ENCODE data around the gene F13A1. TPM values are rescaled to one million over a fixed set of nuclear protein-coding genes. Genes with fewer than 3 reads are reported as not detected.

F13A1 gene
- total and polyA plus RNA-seq, 12 donors = 10.5 to 481 (median 157) TPM

DNA sequence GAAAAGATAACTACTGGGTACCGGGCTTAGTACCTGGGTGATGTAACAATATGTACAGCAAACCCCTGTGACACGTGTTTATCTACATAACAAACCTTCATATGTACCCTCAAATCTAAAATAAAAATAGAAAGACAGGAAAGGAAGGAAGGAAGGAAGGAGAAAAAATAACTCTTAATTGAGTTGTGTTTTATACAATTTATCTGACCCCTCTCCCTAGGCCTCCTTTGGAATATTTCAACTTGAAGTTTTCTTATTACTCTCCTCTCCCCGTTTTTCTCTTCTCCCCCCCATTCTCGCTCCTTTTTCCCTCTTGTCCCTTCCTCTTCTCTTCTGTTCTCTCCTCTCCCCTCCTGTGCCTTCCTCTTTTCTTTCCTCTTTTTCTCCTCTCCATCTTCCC lies 156.1 kb downstream of the F13A1 start:
- DNase-seq = no peak
- Histone ChIP-seq H3K27ac (no peak overlapping the region), H3K4me1 (replicated peaks in 1 of 2) (no peaks in the 10 kb centered on the region), H3K27me3 (no peaks in the 10 kb centered on the region), H3K36me3 (replicated peaks in 1 of 2) (peaks cover 0 to 8% of the 10 kb centered on the region in 2 donors), H3K4me3 (no peak overlapping the region), H3K9me3 (replicated peaks in 1 of 3) (no peaks in the 10 kb centered on the region)
- TF ChIP-seq POLR2A (IDR thresholded peaks at IDR 0.05) = no peak
- TF ChIP-seq, protein P1, sequence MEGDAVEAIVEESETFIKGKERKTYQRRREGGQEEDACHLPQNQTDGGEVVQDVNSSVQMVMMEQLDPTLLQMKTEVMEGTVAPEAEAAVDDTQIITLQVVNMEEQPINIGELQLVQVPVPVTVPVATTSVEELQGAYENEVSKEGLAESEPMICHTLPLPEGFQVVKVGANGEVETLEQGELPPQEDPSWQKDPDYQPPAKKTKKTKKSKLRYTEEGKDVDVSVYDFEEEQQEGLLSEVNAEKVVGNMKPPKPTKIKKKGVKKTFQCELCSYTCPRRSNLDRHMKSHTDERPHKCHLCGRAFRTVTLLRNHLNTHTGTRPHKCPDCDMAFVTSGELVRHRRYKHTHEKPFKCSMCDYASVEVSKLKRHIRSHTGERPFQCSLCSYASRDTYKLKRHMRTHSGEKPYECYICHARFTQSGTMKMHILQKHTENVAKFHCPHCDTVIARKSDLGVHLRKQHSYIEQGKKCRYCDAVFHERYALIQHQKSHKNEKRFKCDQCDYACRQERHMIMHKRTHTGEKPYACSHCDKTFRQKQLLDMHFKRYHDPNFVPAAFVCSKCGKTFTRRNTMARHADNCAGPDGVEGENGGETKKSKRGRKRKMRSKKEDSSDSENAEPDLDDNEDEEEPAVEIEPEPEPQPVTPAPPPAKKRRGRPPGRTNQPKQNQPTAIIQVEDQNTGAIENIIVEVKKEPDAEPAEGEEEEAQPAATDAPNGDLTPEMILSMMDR (IDR thresholded peaks at IDR 0.05) = no peak
- WGBS, 4 donors = 70 to 76% (median 73%) methylated on average over 4 of the region's 4 CpGs
- intact Hi-C loops (cut with DNase I) = no loop called here

- WGBS, 4 donors = 82 to 98% (median 86%) methylated on average over 3 of the region's 3 CpGs
Measured at GRCh38 chr6:6154335-6154734, 166.1 kb downstream of the F13A1 start.

GRCh38 chr6:6152060-6152459 lies 168.4 kb downstream of the F13A1 start:
- DNase-seq = no peak
- WGBS, 4 donors = 44 to 51% (median 49%) methylated on average over 6 of the region's 6 CpGs

More at GRCh38 chr6:6154335-6154734, 166.1 kb downstream of the F13A1 start:
- Histone ChIP-seq H3K4me1 (replicated peaks in 1 of 2) (no peaks in the 10 kb centered on the region), H3K27me3 (no peaks in the 10 kb centered on the region), H3K27ac (no peak overlapping the region), H3K4me3 (no peak overlapping the region), H3K36me3 (replicated peaks in 1 of 2) (no peaks in the 10 kb centered on the region), H3K9me3 (replicated peaks in 1 of 3) (no peaks in the 10 kb centered on the region)
- no peak for DNase-seq
- TF ChIP-seq, protein P1 (IDR thresholded peaks at IDR 0.05) = no peak
- no peak for TF ChIP-seq POLR2A (IDR thresholded peaks at IDR 0.05)
- intact Hi-C loops (cut with DNase I) = no loop called here

DNA sequence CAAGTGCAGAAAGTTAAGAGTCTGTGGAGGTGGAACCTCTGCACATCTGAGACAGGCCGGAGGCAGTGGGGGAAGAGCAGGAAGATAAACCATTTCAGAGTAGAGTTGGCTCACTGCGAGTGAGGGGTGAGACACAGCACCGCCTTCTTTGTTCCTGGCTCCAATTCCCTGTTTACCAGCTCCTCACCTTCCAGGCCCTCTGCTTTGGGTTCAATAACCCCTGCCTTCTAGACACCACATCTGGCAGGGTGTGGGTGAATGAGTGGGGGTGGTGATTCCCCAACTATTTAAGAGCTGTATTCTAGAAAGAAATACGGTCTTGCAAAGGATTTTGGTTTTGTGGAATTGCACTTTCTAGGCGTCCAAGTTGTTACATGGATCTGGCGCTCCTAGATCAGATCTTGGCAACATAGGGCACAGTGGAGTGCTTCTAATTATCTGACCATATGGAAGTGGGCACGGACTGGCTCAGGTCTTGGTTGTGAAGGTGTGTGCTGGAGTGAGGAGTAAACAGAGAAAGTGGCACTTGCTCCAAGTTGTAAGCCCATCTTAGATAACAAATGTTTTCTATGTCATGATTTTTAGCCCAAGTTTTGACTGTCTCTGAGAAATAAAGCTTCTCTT lies 172.2 kb downstream of the F13A1 start:
- intact Hi-C loops (cut with DNase I) = no loop called here
- no peak for DNase-seq

More at GRCh38 chr6:6152060-6152459, 168.4 kb downstream of the F13A1 start:
- no peaks in the 10 kb centered on the region for H3K9me3 ChIP-seq (replicated peaks in 1 of 3)
- no peak overlapping the region for H3K4me3 ChIP-seq
- TF ChIP-seq, protein P1 (IDR thresholded peaks at IDR 0.05) = no peak
- no peak for TF ChIP-seq POLR2A (IDR thresholded peaks at IDR 0.05)
- no peaks in the 10 kb centered on the region for H3K4me1 ChIP-seq (replicated peaks in 1 of 2)
- H3K27me3 ChIP-seq = no peaks in the 10 kb centered on the region
- no peaks in the 10 kb centered on the region for H3K36me3 ChIP-seq (replicated peaks in 1 of 2)
- H3K27ac ChIP-seq = no peak overlapping the region
- intact Hi-C loops (cut with DNase I) = no loop called here

More for the DNA sequence above, 172.2 kb downstream of the F13A1 start:
- H3K9me3 ChIP-seq (replicated peaks in 1 of 3) = no peaks in the 10 kb centered on the region
- H3K27me3 ChIP-seq = no peaks in the 10 kb centered on the region
- H3K36me3 ChIP-seq (replicated peaks in 1 of 2) = no peaks in the 10 kb centered on the region
- 60 to 69% (median 65%) methylated on average over 7 of the region's 7 CpGs for WGBS, 4 donors
- TF ChIP-seq POLR2A (IDR thresholded peaks at IDR 0.05) = no peak
- TF ChIP-seq, protein P1 (IDR thresholded peaks at IDR 0.05) = no peak
- no peaks in the 10 kb centered on the region for H3K4me1 ChIP-seq (replicated peaks in 1 of 2)
- no peak overlapping the region for H3K4me3 ChIP-seq
- no peak overlapping the region for H3K27ac ChIP-seq
